MM.1S (cell line): Measurements from ENCODE around the gene BAG1.

Source experiments
- EZH2 ChIP-seq: fragments of 300-600 bp; sonication (generic); optimal IDR thresholded peaks from 2 replicates; pipeline ENCODE3; 2017; ENCODE audit warnings: low read depth, mild to moderate bottlenecking, antibody characterized with exemption, low read length, mixed read lengths
- EZH2phosphoT487 ChIP-seq: fragments of 300-600 bp; sonication (generic); IDR thresholded peaks from 2 replicates; pipeline ENCODE4 v1.6.1; 2018; ENCODE audit warnings: antibody characterized with exemption, low read length
- TF ChIP-seq, protein P1 (sequence below): fragments of 300-600 bp; sonication (generic); IDR thresholded peaks from 2 replicates; pipeline ENCODE4 v1.5.1; 2016; ENCODE audit warnings: antibody characterized with exemption, low read length, mixed read lengths

DNA sequence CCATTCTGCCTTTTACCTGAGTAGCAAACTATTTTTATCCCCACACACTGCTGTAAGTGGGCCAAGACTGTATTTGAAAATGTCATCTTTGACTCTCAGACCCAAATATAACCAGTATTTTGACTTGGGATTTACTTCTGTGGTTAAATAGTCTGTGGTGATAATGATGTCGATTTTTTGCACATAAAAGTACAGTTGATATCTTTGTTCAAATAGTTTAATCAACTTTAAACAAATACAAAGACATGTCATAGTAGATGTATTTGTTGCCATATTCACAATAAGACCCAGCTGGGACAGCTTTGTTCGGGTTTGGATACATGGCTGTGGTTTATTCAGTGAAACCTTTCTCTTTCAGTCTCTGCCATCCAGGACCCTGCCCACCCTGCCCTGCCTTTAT, 46.2 kb upstream of the BAG1 start:
- TF ChIP-seq, protein P1, sequence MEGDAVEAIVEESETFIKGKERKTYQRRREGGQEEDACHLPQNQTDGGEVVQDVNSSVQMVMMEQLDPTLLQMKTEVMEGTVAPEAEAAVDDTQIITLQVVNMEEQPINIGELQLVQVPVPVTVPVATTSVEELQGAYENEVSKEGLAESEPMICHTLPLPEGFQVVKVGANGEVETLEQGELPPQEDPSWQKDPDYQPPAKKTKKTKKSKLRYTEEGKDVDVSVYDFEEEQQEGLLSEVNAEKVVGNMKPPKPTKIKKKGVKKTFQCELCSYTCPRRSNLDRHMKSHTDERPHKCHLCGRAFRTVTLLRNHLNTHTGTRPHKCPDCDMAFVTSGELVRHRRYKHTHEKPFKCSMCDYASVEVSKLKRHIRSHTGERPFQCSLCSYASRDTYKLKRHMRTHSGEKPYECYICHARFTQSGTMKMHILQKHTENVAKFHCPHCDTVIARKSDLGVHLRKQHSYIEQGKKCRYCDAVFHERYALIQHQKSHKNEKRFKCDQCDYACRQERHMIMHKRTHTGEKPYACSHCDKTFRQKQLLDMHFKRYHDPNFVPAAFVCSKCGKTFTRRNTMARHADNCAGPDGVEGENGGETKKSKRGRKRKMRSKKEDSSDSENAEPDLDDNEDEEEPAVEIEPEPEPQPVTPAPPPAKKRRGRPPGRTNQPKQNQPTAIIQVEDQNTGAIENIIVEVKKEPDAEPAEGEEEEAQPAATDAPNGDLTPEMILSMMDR = no peak
- TF ChIP-seq EZH2 (no peak), EZH2phosphoT487 (no peak)
